Measurements from ENCODE around the gene ZNF487.
A peak's percentile ranks its signal among the peaks of the same experiment; 100 is the strongest.
"Not testable (repeated sequence)": the region's sequence is repeated elsewhere in the genome, so short reads cannot be mapped to it uniquely, and the experiment has no call there.

The ZNF487 gene

DNA sequence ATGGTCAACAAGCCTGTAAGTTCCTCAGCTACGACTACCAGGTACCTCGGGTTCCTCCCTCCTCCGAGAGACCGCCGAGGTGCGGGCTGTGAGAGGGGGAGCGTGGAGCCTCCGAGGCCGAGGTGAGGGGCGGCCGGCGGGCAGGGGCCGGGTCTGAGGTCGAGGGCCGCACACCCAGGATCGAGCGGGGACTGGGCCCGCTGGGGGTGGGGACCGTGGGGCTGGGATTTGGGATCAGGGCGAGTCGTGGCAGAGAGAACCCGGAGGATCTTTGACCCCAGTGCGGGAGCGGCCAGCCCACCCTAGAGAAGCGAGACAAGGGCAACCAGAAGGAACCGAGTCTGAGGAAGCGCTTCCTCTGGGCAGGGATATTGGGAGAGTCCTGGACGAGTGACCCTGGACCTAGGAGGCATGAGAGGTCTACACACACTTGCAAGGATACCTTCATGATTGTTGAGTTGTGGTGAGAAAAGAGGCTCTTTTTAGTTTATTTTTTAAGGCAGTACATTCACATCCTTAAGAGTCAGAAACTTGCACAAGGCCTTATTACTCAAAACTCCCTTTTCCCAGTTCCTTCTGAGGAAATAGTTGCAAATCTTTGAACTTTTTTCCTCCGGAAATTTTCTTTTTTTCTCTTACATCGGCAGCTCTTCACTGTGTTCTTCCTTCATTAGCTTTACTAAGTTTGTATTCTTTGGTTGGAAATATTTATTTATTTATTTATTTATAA lies 395 bp downstream of the ZNF487 start:
- DNase-seq (ENCODE audit: low read depth), result no peak

DNA sequence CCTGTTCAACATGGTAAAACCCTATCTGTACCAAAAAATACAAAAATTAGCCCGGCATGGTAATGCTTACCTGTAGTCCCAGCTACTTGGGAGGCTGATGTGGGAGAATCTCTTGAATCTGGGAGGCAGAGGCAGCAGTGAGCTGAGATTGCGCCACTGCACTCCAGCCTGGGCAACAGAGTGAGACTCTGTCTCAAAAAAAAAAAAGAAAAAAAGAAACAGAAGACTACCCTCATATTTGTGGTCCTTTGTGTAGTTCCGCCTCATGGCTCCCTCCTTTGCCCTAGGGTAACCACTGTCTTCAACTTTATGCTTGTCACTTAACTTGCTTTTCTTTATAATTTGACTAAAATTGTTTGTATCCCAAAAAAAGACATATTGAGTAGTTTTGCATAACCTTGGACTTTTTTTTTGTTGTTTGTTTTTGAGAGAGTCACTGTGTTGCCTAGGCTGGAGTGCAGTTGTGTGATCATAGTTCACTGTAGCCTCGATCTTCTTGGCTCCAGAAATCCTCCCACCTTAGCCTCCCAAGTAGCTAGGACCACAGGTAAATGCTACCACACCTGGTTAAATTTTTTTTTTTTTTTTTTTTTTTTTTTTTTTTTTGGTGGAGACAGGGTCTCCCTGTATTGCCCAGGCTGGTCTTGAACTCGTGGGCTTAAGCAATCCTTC lies 3.7 kb downstream of the ZNF487 start:
- no peak for DNase-seq (ENCODE audit: low read depth)

DNA sequence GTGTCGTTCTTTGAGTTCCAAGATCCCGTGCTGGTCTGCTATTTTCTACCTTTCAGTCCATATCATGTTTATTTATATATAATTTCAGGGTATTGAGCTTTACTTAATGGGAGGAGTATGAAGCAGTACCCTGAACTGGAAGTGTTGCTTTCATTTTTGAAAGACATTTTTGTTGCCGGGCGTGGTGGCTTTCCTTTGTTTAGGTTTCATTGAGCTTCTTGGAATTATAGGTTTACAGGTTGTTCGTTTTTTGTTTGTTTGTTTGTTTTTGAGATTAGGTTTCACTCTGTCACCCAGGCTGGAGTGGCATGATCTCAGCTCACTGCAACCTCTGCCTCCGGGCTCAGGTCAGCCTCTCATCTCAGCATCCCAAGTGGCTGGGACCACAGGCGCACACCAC lies 7.4 kb downstream of the ZNF487 start:
- no peak for DNase-seq (ENCODE audit: low read depth)

DNA sequence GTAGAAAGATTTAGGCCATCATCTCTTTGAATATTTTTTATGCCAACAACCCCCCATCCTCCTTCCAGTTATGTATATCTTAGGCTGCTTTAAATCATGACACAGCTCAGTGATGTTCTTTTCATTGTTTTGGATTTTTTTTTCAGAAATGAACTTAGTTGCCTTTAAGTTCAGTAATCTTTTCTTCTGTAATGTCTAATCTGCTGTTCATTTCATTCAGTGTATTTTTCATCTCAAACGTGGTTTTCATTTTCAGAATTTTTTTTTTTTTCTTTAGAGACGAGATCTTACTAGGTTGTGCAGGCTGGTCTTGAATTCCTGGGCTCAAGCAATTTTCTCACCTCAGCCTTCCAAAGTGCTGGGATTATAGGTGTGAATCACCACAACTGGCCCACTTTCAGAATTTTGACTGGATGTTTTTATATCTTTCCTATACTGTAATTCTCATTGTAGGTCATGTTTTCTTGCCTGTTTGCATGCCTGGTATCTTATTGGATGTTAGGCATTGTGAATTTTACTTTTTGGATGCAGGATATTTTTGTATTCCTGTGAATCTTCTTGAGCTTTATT lies 8.1 kb downstream of the ZNF487 start:
- no peak for DNase-seq (ENCODE audit: low read depth)

DNA sequence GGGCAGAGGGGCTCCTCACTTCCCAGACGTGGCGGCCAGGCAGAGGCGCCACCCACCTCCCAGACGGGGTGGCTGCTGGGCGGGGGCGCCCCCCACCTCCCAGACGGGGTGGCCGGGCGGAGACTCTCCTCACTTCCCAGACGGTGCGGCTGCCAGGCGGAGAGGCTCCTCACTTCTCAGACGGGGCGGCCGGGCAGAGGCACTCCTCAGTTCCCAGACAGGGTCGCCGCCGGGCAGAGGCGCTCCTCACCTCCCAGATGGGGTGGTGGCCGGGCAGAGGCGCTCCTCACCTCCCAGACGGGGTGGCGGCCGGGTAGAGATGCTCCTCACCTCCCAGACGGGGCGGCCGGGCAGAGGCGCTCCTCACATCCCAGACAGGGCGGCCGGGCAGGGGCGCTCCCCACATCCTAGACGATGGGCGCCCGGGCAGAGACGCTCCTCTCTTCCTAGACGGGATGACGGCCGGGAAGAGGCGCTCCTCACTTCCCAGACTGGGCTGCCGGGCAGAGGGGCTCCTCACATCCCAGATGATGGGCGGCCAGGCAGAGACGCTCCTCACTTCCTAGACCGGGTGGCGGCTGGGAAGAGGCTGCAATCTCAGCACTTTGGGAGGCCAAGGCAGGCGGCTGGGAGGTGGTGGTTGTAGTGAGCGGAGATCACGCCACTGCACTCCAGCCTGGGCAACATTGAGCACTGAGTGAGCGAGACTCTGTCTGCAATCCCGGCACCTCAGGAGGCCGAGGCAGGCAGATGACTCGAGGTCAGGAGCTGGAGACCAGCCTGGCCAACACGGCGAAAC lies 9.5 kb downstream of the ZNF487 start:
- not testable (repeated sequence) for DNase-seq (ENCODE audit: low read depth)

DNA sequence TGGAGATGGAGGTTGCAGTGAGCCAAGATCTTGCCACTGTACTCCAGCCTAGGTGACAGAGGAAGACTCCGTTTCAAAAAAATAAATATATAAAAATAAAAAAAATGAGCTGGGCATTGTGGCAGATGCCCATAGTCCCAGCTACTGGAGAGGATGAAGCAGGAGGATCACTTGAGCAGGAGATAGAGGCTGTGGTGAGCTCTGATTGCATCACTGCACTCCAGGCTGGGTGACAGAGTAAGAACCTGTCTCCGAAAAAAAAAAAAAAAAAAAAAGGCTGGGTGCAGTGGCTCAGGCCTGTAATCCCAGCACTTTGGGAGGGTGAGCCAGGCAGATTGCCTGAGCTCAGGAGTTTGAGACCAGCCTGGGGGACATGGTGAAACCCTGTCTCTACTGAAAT lies 11.8 kb downstream of the ZNF487 start:
- no peak for DNase-seq (ENCODE audit: low read depth)

DNA sequence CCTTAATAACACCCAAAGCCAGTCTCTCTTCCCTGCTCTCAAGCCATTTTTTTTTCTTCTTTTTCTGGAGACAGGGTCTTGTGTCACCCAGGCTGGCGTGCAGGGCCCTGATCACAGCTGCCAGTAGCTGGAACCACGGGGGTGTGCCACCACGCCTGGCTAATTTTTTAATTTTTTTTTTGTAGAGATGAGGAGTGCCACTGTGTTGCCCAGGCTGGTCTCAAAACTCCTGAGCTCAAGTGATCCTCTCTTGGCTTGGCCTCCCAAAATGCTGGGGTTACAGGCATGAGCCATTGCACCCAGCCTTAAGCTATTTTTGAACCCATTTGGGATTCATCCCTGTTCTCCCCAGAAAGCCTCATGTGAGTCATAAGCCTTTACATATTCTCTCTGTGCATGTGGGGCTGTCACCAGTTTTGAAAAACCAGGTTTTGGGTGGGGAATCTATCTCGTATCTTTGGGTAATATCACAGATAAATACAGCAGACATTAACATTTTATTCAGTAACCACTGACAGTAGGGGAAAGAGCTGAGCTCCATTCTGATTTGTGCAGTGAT lies 15.5 kb downstream of the ZNF487 start:
- no peak for DNase-seq (ENCODE audit: low read depth)

DNA sequence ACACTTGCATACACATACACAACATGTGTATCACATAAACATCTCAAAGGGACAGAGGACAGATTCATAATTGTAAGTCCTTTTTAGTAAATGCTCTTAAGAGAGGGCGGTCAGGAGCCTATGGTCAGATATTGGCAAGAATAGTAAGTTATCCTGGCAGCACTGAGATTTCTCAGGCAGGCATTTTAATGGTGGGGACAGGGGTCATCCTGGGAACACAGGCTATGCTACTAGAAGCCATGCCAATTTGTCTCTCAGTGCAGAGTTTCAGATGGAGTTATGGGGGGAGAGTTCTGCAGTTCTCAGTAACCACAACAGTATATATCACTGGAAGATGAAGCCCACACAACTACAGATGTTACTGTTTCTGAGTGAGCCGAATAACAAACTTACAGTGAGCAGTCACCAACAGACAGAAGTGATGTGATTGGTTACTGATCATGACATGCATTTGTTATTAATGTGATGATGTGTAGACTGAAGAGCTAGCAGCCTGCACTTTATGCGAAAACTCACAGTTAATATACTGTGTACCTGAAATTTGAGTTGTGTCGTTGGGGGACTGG lies 16.4 kb downstream of the ZNF487 start:
- no peak for DNase-seq (ENCODE audit: low read depth)

DNA sequence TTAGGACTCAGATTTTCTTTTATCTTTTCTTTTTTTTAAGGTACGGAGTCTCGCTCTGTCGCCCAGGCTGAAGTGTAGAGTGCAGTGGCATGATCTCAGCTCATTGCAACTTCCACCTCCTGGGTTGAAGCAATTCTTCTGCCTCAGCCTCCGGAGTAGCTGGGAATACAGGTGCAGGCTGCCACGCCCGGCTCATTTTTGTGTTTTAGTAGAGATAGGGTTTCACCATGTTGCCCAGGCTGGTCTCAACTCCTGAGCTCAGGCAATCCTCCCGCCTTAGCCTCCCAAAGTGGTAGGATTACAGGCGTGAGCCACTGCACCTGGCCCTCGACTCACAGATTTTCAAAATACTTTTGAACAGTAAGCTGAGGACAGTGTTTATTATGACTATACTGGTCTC lies 17.1 kb downstream of the ZNF487 start:
- not testable (repeated sequence) for DNase-seq (ENCODE audit: low read depth)

DNA sequence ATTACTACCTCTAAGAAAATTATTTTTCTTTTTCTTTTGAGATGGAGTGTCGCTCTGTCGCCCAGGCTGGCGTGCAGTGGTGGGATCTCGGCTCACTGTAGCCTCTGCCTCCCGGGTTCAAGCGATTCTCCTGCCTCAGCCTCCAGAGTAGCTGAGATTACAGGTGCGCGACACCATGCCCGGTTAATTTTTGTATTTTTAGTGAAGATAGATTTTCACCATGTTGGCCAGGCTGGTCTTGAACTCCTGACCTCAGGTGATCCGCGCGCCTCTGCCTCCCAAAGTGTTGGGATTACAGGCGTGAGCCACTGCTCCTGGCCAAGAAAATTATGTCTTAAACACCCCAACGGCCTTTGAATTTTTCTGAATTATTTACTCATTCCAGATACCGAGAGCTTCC lies 19.6 kb downstream of the ZNF487 start:
- DNase-seq (ENCODE audit: low read depth), result not testable (repeated sequence)

DNA sequence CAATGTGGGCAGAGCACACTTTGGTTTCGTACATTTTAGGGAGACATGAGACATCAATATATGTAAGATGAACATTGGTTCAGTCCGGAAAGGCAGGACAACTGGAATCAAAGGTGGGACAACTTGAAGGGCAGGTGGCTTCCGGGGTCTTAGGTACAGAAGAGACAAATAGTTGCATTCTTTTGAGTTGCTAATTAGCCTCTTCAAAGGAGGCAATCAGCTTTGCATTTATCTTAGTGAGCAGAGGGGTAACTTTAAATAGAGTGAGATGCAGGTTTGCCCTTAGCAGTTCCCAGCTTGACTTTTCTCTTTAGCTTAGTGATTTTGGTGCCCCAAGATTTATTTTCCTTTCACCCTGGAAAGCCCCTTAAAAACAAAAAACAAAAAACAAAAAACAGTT lies 21.3 kb downstream of the ZNF487 start:
- no peak for DNase-seq (ENCODE audit: low read depth)

DNA sequence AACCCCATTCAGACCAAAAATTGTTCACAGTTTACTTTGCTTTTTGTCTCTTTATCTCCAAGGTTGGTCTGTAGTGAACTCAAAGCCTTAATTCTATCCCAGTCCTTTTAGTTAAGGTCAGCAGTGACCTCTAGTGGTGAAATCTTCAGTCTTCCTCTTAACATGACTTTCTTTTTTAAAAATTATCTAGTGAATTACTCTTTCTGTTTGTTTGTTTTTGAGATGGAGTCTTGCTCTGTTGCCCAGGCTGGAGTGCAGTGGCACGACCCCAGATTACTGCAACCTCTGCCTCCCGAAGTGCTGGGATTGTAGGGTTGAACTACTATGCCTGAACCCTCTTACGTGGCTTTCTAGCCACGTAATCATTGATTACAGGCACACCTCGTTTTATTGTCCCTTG lies 25.0 kb downstream of the ZNF487 start:
- peak; percentile 66 for DNase-seq (ENCODE audit: low read depth)

DNA sequence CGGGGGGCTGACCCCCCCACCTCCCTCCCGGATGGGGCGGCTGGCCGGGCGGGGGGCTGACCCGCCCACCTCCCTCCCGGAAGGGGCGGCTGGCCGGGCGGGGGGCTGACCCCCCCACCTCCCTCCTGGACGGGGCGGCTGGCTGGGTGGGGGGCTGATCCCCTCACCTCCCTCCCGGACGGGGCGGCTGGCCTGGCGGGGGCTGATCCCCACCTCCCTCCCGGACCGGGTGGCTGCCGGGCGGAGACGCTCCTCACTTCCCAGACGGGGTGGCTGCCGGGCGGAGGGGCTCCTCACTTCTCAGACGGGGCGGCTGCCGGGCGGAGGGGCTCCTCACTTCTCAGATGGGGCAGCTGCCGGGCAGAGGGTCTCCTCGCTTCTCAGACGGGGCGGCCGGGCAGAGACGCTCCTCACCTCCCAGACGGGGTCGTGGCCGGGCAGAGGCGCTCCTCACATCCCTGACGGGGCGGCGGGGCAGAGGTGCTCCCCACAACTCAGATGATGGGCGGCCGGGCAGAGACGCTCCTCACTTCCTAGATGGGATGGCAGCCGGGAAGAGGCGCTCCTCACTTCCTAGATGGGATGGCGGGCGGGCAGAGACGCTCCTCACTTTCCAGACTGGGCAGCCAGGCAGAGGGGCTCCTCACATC lies 28.3 kb downstream of the ZNF487 start:
- DNase-seq (ENCODE audit: low read depth), result not testable (repeated sequence)

DNA sequence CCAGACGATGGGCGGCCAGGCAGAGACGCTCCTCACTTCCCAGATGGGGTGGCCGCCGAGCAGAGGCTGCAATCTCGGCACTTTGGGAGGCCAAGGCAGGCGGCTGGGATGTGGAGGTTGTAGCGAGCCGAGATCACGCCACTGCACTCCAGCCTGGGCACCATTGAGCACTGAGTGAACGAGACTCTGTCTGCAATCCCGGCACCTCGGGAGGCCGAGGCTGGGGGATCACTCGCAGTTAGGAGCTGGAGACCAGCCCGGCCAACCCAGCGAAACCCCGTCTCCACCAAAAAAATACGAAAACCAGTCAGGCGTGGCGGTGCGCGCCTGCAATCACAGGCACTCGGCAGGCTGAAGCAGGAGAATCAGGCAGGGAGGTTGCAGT lies 28.8 kb downstream of the ZNF487 start:
- not testable (repeated sequence) for DNase-seq (ENCODE audit: low read depth)

DNA sequence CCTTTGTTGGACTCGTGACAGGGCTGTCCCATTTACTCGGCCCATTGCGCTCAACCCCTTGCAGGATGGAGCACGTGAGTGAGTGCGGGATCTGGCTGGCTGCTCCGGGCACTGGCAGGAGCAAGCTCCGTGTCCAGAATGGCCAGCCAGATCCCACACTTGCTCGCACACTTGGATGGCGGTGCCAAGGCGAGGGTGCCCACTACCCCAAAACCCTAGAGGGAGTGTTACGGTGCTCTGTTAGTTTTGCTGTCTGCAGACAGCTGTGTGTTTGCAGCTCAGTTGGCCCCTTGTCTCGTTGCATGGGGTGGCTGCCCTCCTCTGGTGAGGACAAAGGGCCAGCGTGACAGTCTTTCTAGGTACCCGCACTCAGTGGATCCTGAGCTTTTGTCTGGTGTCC lies 34.2 kb downstream of the ZNF487 start:
- DNase-seq (ENCODE audit: low read depth), result no peak

DNA sequence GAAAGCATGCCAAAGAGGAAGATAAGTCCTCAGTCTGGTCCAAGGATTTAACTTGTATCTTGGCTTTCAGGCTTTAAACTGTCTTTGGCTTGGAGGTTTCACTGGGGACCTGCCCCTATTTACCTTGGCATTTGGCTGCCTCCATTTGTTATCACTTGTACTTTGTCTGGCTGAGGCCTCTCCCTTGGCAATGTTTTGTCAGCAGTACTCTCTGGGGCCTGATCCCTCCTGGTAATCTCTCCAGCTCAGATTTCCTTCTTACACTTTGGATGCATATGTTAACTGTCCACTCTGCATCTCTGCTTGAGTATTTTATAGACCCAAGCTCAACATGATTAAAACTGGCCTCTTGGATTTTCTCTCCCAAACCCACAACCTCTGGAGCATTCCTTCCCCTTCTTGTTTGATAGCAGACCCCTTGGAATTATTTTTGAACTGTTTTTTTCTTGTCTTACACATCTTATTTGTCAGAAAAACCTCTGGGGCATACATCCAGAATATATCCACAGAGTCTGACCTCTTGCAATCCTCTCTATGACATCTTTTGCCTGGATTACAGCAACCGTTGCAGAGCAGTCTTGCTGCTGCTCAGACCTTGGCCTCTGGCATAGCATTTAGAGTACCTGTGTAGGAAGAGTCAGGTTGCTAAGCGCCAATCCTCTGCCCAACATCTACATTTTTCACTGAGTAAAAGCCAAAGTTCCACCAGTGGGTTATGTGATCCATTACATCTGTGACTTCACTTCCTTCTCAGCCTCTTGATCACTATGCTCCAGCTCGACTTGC lies 35.2 kb downstream of the ZNF487 start:
- DNase-seq (ENCODE audit: low read depth), result no peak

DNA sequence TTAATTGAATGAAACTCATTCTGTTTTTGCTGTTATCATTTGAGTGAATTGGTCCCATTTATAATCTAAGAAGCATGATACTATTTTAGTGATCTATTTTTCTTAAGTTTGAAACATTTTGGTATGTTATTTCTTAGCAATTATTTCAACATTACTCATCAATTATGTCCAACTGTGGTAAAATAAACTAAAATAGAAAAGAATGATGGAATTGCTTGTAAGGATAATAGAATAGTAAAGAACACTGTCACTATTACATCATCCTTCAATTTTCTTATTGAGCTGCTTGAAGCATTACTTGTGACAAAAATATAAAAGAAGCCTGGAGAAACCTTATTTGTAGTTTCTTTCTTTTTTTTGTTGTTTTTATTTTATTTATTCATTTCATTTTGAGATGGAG lies 42.4 kb downstream of the ZNF487 start:
- DNase-seq (ENCODE audit: low read depth), result no peak

DNA sequence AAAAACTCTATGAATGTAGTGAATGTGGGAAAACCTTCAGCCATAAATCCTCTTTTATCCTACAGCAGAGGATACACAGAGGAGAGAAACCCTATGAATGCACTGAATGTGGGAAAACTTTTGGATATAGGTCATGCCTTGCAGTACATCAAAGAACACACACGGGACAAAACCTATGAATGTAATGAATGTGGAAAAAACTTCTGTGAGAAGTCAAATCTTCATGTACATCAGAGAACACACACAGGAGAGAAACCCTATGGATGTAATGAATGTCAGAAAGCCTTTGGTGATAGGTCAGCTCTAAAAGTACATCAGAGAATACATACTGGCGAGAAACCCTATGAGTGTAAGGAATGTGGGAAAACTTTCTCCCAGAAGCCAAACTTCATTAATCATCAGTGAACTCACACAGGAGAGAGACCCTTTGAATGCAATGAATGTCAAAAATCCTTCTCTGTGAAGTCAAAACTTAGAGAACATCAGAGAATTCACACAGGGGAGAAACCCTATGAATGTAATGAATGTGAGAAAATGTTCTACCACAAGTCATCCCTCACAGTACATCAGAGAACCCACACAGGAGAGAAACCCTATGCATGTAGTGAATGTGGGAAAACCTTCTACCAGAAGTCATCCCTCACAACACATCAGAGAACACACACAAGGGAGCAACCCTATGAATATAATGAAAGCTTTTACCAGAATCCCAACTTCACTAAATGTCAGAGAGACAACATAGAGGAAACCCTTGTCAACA lies 45.6 kb downstream of the ZNF487 start:
- DNase-seq (ENCODE audit: low read depth), result no peak

DNA sequence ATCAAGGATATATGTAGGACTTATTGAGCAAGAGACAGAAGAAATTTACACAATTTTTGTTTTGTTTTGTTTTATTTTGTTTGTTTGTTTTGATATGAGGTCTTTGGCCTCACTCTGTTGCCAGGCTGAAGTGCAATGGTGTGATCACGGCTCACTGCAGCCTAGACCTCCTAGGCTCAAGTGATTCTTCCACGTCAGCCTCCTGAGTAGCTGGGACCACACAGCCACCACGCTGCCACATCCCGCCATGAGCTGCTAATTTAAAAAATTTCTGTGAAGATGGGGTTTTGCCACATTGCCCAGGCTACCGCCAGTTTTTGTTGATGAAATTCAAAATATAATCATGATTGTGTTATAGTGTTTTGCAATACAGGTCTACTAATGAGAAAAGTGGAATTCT lies 54.9 kb downstream of the ZNF487 start:
- no peak for DNase-seq (ENCODE audit: low read depth)

DNA sequence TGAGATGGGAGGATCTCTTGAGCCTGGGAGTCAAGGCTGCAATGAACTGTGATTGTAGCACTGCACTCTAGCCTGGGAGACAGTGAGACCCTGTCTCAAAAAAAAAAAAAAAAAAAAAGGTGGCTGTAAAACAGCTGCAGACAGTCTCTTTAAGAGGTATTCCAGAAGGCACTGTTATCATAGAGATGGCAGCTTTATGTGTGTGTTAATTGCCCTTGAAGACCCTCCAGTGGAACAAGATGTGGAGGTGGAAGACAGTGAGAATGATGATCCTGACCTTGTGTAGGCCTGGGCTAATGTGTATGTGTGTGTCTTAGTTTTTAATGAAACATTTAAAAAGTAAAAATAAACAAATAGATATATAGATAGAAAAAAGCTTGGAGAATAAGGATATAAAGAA lies 66.0 kb downstream of the ZNF487 start:
- DNase-seq (ENCODE audit: low read depth), result no peak

Data from non-pigmented ciliary epithelial cell (primary cell).